ENCODE results near the gene NECTIN3. TPM values are rescaled to one million over a fixed set of nuclear protein-coding genes. Genes with fewer than 3 reads are reported as not detected.

The NECTIN3 gene
- 10 to 100 TPM in 1 of 2 experiments, 1 to 10 TPM in 1; 8.9 to 10.0 TPM for total RNA-seq

GRCh38 chr3:111071257-111072030 is at the start of gene NECTIN3:
Gene NECTIN3, plus strand, starts transcription at chr3:111071816. Its CDS starts 202 bp downstream, at chr3:111072018.
- ChIA-PET POLR2A (interaction anchor here (1.3 to 1.4 kb wide), 2 partner anchors 9 to 257 kb away, joined by 3 to 5 read pairs; no protein-coding TSS in a partner anchor), CTCF (interaction anchor here (1.1 to 3.2 kb wide), 2 partner anchors 9 to 267 kb away, joined by 3 to 15 read pairs; no protein-coding TSS in a partner anchor)
- Mint-ChIP-seq H3K27ac (peak within 1 kb of the TSS; percentile 37), H3K4me3 (peak within 1 kb of the TSS; percentile 82), H3K36me3 (ENCODE audit: low read depth) (peaks cover 5% of the 10 kb centered on the region), H3K27me3 (peaks cover 31% of the 10 kb centered on the region), H3K9me3 (no peaks in the 10 kb centered on the region), H3K4me1 (peaks cover 41% of the 10 kb centered on the region)
- peak; percentile 88 for DNase-seq

GRCh38 chr3:111027868-111028267 is 43.7 kb upstream of the NECTIN3 start:
- ChIA-PET POLR2A (no interaction called here), CTCF (no interaction called here)
- Mint-ChIP-seq H3K27ac (no peak overlapping the region), H3K9me3 (no peaks in the 10 kb centered on the region), H3K27me3 (no peaks in the 10 kb centered on the region), H3K4me1 (peaks cover 4% of the 10 kb centered on the region), H3K36me3 (ENCODE audit: low read depth) (no peaks in the 10 kb centered on the region), H3K4me3 (no peak overlapping the region)
- no peak for DNase-seq

- H3K4me3 Mint-ChIP-seq: no peak overlapping the region
- ChIA-PET CTCF (no interaction called here), POLR2A (no interaction called here)
- H3K27ac Mint-ChIP-seq: no peak overlapping the region
- no peaks in the 10 kb centered on the region for H3K9me3 Mint-ChIP-seq
- no peaks in the 10 kb centered on the region for H3K27me3 Mint-ChIP-seq
- no peaks in the 10 kb centered on the region for H3K36me3 Mint-ChIP-seq (ENCODE audit: low read depth)
- DNase-seq: no peak
- H3K4me1 Mint-ChIP-seq: peaks cover 4% of the 10 kb centered on the region
Measured at GRCh38 chr3:111031538-111031937, 40.1 kb upstream of the NECTIN3 start.

- Mint-ChIP-seq H3K27me3 (no peaks in the 10 kb centered on the region), H3K4me3 (no peak overlapping the region), H3K4me1 (peaks cover 4% of the 10 kb centered on the region), H3K27ac (no peak overlapping the region), H3K36me3 (ENCODE audit: low read depth) (no peaks in the 10 kb centered on the region), H3K9me3 (peaks cover 3% of the 10 kb centered on the region)
- ChIA-PET POLR2A (no interaction called here), CTCF (no interaction called here)
- DNase-seq: no peak
Measured at GRCh38 chr3:111032677-111033076, 38.9 kb upstream of the NECTIN3 start.

GRCh38 chr3:111033470-111034050 is 38.1 kb upstream of the NECTIN3 start:
- DNase-seq: no peak
- Mint-ChIP-seq H3K4me1 (no peaks in the 10 kb centered on the region), H3K36me3 (ENCODE audit: low read depth) (no peaks in the 10 kb centered on the region), H3K4me3 (no peak overlapping the region), H3K9me3 (peaks cover 3% of the 10 kb centered on the region), H3K27ac (no peak overlapping the region), H3K27me3 (no peaks in the 10 kb centered on the region)
- ChIA-PET CTCF (no interaction called here), POLR2A (no interaction called here)

- no peaks in the 10 kb centered on the region for H3K4me1 Mint-ChIP-seq
- no peak overlapping the region for H3K27ac Mint-ChIP-seq
- peaks cover 3% of the 10 kb centered on the region for H3K9me3 Mint-ChIP-seq
- ChIA-PET CTCF (no interaction called here), POLR2A (no interaction called here)
- H3K27me3 Mint-ChIP-seq: no peaks in the 10 kb centered on the region
- H3K4me3 Mint-ChIP-seq: no peak overlapping the region
- DNase-seq: no peak
- no peaks in the 10 kb centered on the region for H3K36me3 Mint-ChIP-seq (ENCODE audit: low read depth)
Measured at GRCh38 chr3:111035316-111035715, 36.3 kb upstream of the NECTIN3 start.

GRCh38 chr3:111035902-111036301 is 35.7 kb upstream of the NECTIN3 start:
- Mint-ChIP-seq H3K4me3 (no peak overlapping the region), H3K27me3 (no peaks in the 10 kb centered on the region), H3K27ac (no peak overlapping the region), H3K36me3 (ENCODE audit: low read depth) (no peaks in the 10 kb centered on the region), H3K9me3 (peaks cover 3% of the 10 kb centered on the region), H3K4me1 (no peaks in the 10 kb centered on the region)
- POLR2A ChIA-PET: no interaction called here
- CTCF ChIA-PET: no interaction called here
- no peak for DNase-seq

GRCh38 chr3:111040959-111041358 is 30.7 kb upstream of the NECTIN3 start:
- ChIA-PET POLR2A (no interaction called here), CTCF (no interaction called here)
- Mint-ChIP-seq H3K27ac (no peak overlapping the region), H3K4me1 (peaks cover 3% of the 10 kb centered on the region), H3K4me3 (no peak overlapping the region), H3K9me3 (peaks cover 3% of the 10 kb centered on the region), H3K36me3 (ENCODE audit: low read depth) (no peaks in the 10 kb centered on the region), H3K27me3 (no peaks in the 10 kb centered on the region)
- no peak for DNase-seq

GRCh38 chr3:111045564-111045963 is 26.1 kb upstream of the NECTIN3 start:
- no peaks in the 10 kb centered on the region for H3K9me3 Mint-ChIP-seq
- no peaks in the 10 kb centered on the region for H3K27me3 Mint-ChIP-seq
- peaks cover 4% of the 10 kb centered on the region for H3K4me1 Mint-ChIP-seq
- CTCF ChIA-PET: no interaction called here
- H3K4me3 Mint-ChIP-seq: no peak overlapping the region
- no peaks in the 10 kb centered on the region for H3K36me3 Mint-ChIP-seq (ENCODE audit: low read depth)
- DNase-seq: no peak
- H3K27ac Mint-ChIP-seq: no peak overlapping the region
- POLR2A ChIA-PET: no interaction called here

GRCh38 chr3:111047042-111047441 is 24.6 kb upstream of the NECTIN3 start:
- Mint-ChIP-seq H3K27me3 (peaks cover 3% of the 10 kb centered on the region), H3K9me3 (no peaks in the 10 kb centered on the region), H3K4me3 (no peak overlapping the region), H3K36me3 (ENCODE audit: low read depth) (no peaks in the 10 kb centered on the region), H3K4me1 (peaks cover 4% of the 10 kb centered on the region), H3K27ac (no peak overlapping the region)
- ChIA-PET CTCF (no interaction called here), POLR2A (no interaction called here)
- no peak for DNase-seq

GRCh38 chr3:111047812-111048435 is 23.7 kb upstream of the NECTIN3 start:
- H3K4me1 Mint-ChIP-seq: peaks cover 4% of the 10 kb centered on the region

GRCh38 chr3:111051354-111051753 is 20.3 kb upstream of the NECTIN3 start:
- POLR2A ChIA-PET: no interaction called here
- Mint-ChIP-seq H3K27me3 (peaks cover 4% of the 10 kb centered on the region), H3K27ac (no peak overlapping the region), H3K4me1 (peaks cover 1% of the 10 kb centered on the region), H3K4me3 (no peak overlapping the region), H3K9me3 (no peaks in the 10 kb centered on the region), H3K36me3 (ENCODE audit: low read depth) (no peaks in the 10 kb centered on the region)
- no peak for DNase-seq
- CTCF ChIA-PET: no interaction called here

More at GRCh38 chr3:111047812-111048435, 23.7 kb upstream of the NECTIN3 start:
- H3K9me3 Mint-ChIP-seq: no peaks in the 10 kb centered on the region
- no peaks in the 10 kb centered on the region for H3K36me3 Mint-ChIP-seq (ENCODE audit: low read depth)
- H3K27ac Mint-ChIP-seq: no peak overlapping the region
- CTCF ChIA-PET: no interaction called here
- POLR2A ChIA-PET: no interaction called here
- no peak overlapping the region for H3K4me3 Mint-ChIP-seq
- no peak for DNase-seq
- peaks cover 4% of the 10 kb centered on the region for H3K27me3 Mint-ChIP-seq

- no peak for DNase-seq
- no peak overlapping the region for H3K4me3 Mint-ChIP-seq
- ChIA-PET POLR2A (interaction anchor here (1.0 kb wide), 1 partner anchor 473 kb away, joined by 3 read pairs; the partner anchor contains the start of gene CD96), CTCF (no interaction called here)
- no peak overlapping the region for H3K27ac Mint-ChIP-seq
- H3K27me3 Mint-ChIP-seq: peaks cover 33% of the 10 kb centered on the region
- peaks cover 26% of the 10 kb centered on the region for H3K4me1 Mint-ChIP-seq
- no peaks in the 10 kb centered on the region for H3K9me3 Mint-ChIP-seq
- H3K36me3 Mint-ChIP-seq (ENCODE audit: low read depth): peaks cover 5% of the 10 kb centered on the region
Measured at GRCh38 chr3:111068574-111068973, 3.0 kb upstream of the NECTIN3 start.
